ENCODE data around the gene DPAGT1. TPM values are rescaled to one million over a fixed set of nuclear protein-coding genes. Genes with fewer than 3 reads are reported as not detected.

DPAGT1 gene
- total RNA-seq, 1 donor from 2014 or later, result 41.2 TPM

GRCh38 chr11:119110439-119110838, 8.8 kb upstream of the DPAGT1 start:
- Mint-ChIP-seq H3K4me3 (ENCODE audit: unreplicated experiment) (no peak overlapping the region), H3K27ac (ENCODE audit: unreplicated experiment) (no peak overlapping the region), H3K9me3 (ENCODE audit: low read depth) (no peaks in the 10 kb centered on the region), H3K36me3 (ENCODE audit: low read depth) (peaks cover 15% of the 10 kb centered on the region), H3K4me1 (ENCODE audit: low read depth) (peaks cover 30% of the 10 kb centered on the region), H3K27me3 (ENCODE audit: low read depth) (no peaks in the 10 kb centered on the region)
- no peak for DNase-seq (ENCODE audit: low spot score)
- TF ChIP-seq CTCF (IDR thresholded peaks at IDR 0.05), result no peak

GRCh38 chr11:119109843-119110242, 8.2 kb upstream of the DPAGT1 start:
- no peak overlapping the region for H3K27ac Mint-ChIP-seq (ENCODE audit: unreplicated experiment)
- H3K36me3 Mint-ChIP-seq (ENCODE audit: low read depth), result peaks cover 12% of the 10 kb centered on the region
- no peak for TF ChIP-seq CTCF (IDR thresholded peaks at IDR 0.05)
- peaks cover 30% of the 10 kb centered on the region for H3K4me1 Mint-ChIP-seq (ENCODE audit: low read depth)
- no peak overlapping the region for H3K4me3 Mint-ChIP-seq (ENCODE audit: unreplicated experiment)
- no peaks in the 10 kb centered on the region for H3K9me3 Mint-ChIP-seq (ENCODE audit: low read depth)
- peak; percentile 50 for DNase-seq (ENCODE audit: low spot score)
- H3K27me3 Mint-ChIP-seq (ENCODE audit: low read depth), result no peaks in the 10 kb centered on the region

- peaks cover 30% of the 10 kb centered on the region for H3K4me1 Mint-ChIP-seq (ENCODE audit: low read depth)
These were observed 7.2 kb upstream of the DPAGT1 start for GRCh38 chr11:119108857-119109221.

GRCh38 chr11:119108146-119108856, 6.6 kb upstream of the DPAGT1 start:
- Mint-ChIP-seq H3K27me3 (ENCODE audit: low read depth) (no peaks in the 10 kb centered on the region), H3K36me3 (ENCODE audit: low read depth) (peaks cover 9% of the 10 kb centered on the region), H3K27ac (ENCODE audit: unreplicated experiment) (peak overlapping the region; percentile 41), H3K4me1 (ENCODE audit: low read depth) (peaks cover 32% of the 10 kb centered on the region), H3K9me3 (ENCODE audit: low read depth) (no peaks in the 10 kb centered on the region), H3K4me3 (ENCODE audit: unreplicated experiment) (peak overlapping the region; percentile 80)
- peak; percentile 50 for DNase-seq (ENCODE audit: low spot score)
- TF ChIP-seq CTCF (IDR thresholded peaks at IDR 0.05), result no peak

More at GRCh38 chr11:119108857-119109221, 7.2 kb upstream of the DPAGT1 start:
- H3K9me3 Mint-ChIP-seq (ENCODE audit: low read depth), result no peaks in the 10 kb centered on the region
- peak overlapping the region; percentile 25 for H3K27ac Mint-ChIP-seq (ENCODE audit: unreplicated experiment)
- H3K27me3 Mint-ChIP-seq (ENCODE audit: low read depth), result no peaks in the 10 kb centered on the region
- H3K36me3 Mint-ChIP-seq (ENCODE audit: low read depth), result peaks cover 12% of the 10 kb centered on the region
- TF ChIP-seq CTCF (IDR thresholded peaks at IDR 0.05), result no peak
- no peak for DNase-seq (ENCODE audit: low spot score)
- H3K4me3 Mint-ChIP-seq (ENCODE audit: unreplicated experiment), result peak overlapping the region; percentile 80

- peak; percentile 93 for DNase-seq (ENCODE audit: low spot score)
- H3K4me3 Mint-ChIP-seq (ENCODE audit: unreplicated experiment), result peak overlapping the region; percentile 80
- H3K9me3 Mint-ChIP-seq (ENCODE audit: low read depth), result no peaks in the 10 kb centered on the region
- TF ChIP-seq CTCF (IDR thresholded peaks at IDR 0.05), result no peak
- H3K4me1 Mint-ChIP-seq (ENCODE audit: low read depth), result peaks cover 38% of the 10 kb centered on the region
- peaks cover 6% of the 10 kb centered on the region for H3K36me3 Mint-ChIP-seq (ENCODE audit: low read depth)
- peak overlapping the region; percentile 41 for H3K27ac Mint-ChIP-seq (ENCODE audit: unreplicated experiment)
- H3K27me3 Mint-ChIP-seq (ENCODE audit: low read depth), result no peaks in the 10 kb centered on the region
These were observed 6.0 kb upstream of the DPAGT1 start for GRCh38 chr11:119107538-119108145.
